Esophagus muscularis mucosa (tissue), 4 donors: Measurements from ENCODE around the gene SLC38A7. TPM values are rescaled to one million over a fixed set of nuclear protein-coding genes. Genes with fewer than 3 reads are reported as not detected.
A peak's percentile ranks its signal among the peaks of the same experiment; 100 is the strongest.
"Not testable (repeated sequence)": the region's sequence is repeated elsewhere in the genome, so short reads cannot be mapped to it uniquely, and the experiment has no call there.

Experiments
- DNase-seq: peaks from one replicate; pipeline ENCODE4 v3.0.0-alpha.2; 2017; ENCODE audit errors: extremely low spot score
- H3K27ac ChIP-seq, 4 donors: fragments of 200-600 bp; sonication (generic); replicated peaks in 1 of 4; 1 replicate in 3 of 4; 2 replicates in 1 of 4; pipeline ENCODE4 v1.5.1; 2016 to 2019; ENCODE audit warnings: mild to moderate bottlenecking in 1 of 4
- H3K27me3 ChIP-seq, 4 donors: fragments of 200-600 bp; sonication (generic); one replicate each; pipeline versions ENCODE4 v1.5.1 to v1.6.0; 2016 to 2019
- H3K36me3 ChIP-seq, 4 donors: fragments of 200-600 bp; sonication (generic); one replicate each; pipeline ENCODE4 v1.5.1; 2016 to 2019
- H3K4me1 ChIP-seq, 4 donors: fragments of 200-600 bp; sonication (generic); one replicate each; pipeline ENCODE4 v1.5.1; 2016 to 2019
- H3K4me3 ChIP-seq, 4 donors: fragments of 200-600 bp; sonication (generic); 1 replicate in 2 of 4; 2 replicates in 2 of 4; pipeline ENCODE4 v1.5.1; 2016 to 2019; ENCODE audit warnings: mild to moderate bottlenecking in 4 of 4, moderate library complexity in 1 of 4
- H3K9me3 ChIP-seq, 4 donors: fragments of 200-600 bp; sonication (generic); 1 replicate in 3 of 4; 2 replicates in 1 of 4; pipeline ENCODE4 v1.5.1; 2016 to 2019
- CTCF ChIP-seq, 3 experiments: fragments of 200-600 bp in 2 of 3; fragments of 450-650 bp in 1 of 3; sonication (generic) in 2 of 3; IDR thresholded peaks; one replicate each; pipeline ENCODE4 v1.5.1; 2017 to 2019; ENCODE audit warnings: antibody characterized with exemption in 3 of 3, mild to moderate bottlenecking in 2 of 3, moderate library complexity in 1 of 3
- EP300 ChIP-seq: sonication (generic); formaldehyde crosslinking; IDR thresholded peaks from one replicate; pipeline ENCODE4 v1.6.1; 2017; ENCODE audit warnings: antibody characterized with exemption
- POLR2A ChIP-seq: fragments of 450-650 bp; IDR thresholded peaks from one replicate; pipeline ENCODE4 v1.6.1; 2017; ENCODE audit warnings: antibody characterized with exemption, moderate library complexity, mild to moderate bottlenecking, low read depth
- POLR2AphosphoS5 ChIP-seq, 2 donors: sonication (generic); formaldehyde crosslinking; IDR thresholded peaks; one replicate each; pipeline ENCODE4 v1.6.1; 2017; ENCODE audit warnings: antibody characterized with exemption in 2 of 2
- WGBS: methylation state at CpG from one replicate; pipeline ENCODE4 v1.1.5; 2018; 5-methylcytosine and 5-hydroxymethylcytosine counted together
- intact Hi-C: fragments of 100-400 bp; cut with DNase I; formaldehyde crosslinking; loops from one replicate; pipeline ENCODE4 v1.15.1; 2023
- total RNA-seq, 4 donors: library from RNA; depleted of rRNA; stranded (reverse); fragments of >200 nt; gene quantifications; one replicate each; pipeline versions ENCODE4 v1.1.0 to v1.2.1, GENCODE V29; 2016

SLC38A7 gene
- total RNA-seq, 4 donors from 2014 or later = 8.1 to 11.6 (median 10.3) TPM

GRCh38 chr16:58639230-58639629 is 45.3 kb downstream of the SLC38A7 start:
- intact Hi-C loops = no loop called here
- no peaks in the 10 kb centered on the region for H3K27me3 ChIP-seq
- 91% methylated on average over 4 of the region's 4 CpGs for WGBS

GRCh38 chr16:58638148-58639036 is 46.2 kb downstream of the SLC38A7 start:
- Histone ChIP-seq H3K9me3 (no peaks in the 10 kb centered on the region), H3K4me1 (no peaks in the 10 kb centered on the region), H3K27ac (no peak overlapping the region), H3K27me3 (no peaks in the 10 kb centered on the region), H3K4me3 (no peak overlapping the region), H3K36me3 (no peaks in the 10 kb centered on the region)
- DNase-seq = peak; percentile 37
- intact Hi-C loops = no loop called here
- 75% methylated on average over 8 of the region's 8 CpGs for WGBS
- TF ChIP-seq POLR2AphosphoS5 (IDR thresholded peaks at IDR 0.05) (no peak), EP300 (no peak), POLR2A (no peak), CTCF (IDR thresholded peaks at IDR 0.05) (peak in 1 of 3 experiments; percentile 18)

More at GRCh38 chr16:58639230-58639629, 45.3 kb downstream of the SLC38A7 start:
- no peak for DNase-seq
- no peak for TF ChIP-seq EP300
- TF ChIP-seq POLR2A = no peak
- Histone ChIP-seq H3K4me1 (no peaks in the 10 kb centered on the region), H3K9me3 (no peaks in the 10 kb centered on the region), H3K27ac (no peak overlapping the region), H3K36me3 (no peaks in the 10 kb centered on the region), H3K4me3 (no peak overlapping the region)

GRCh38 chr16:58637021-58637420 is 47.5 kb downstream of the SLC38A7 start:
- H3K4me1 ChIP-seq, DNase-seq, H3K9me3 ChIP-seq, H3K27ac ChIP-seq, H3K36me3 ChIP-seq, H3K27me3 ChIP-seq, intact Hi-C loops, H3K4me3 ChIP-seq: not testable (repeated sequence)
- WGBS = 95% methylated on average over 6 of the region's 6 CpGs

- H3K36me3 ChIP-seq = no peaks in the 10 kb centered on the region
- DNase-seq = no peak
- H3K27ac ChIP-seq = no peak overlapping the region
- intact Hi-C loops = no loop called here
- no peaks in the 10 kb centered on the region for H3K27me3 ChIP-seq
- WGBS = 91% methylated on average over 4 of the region's 4 CpGs
- no peaks in the 10 kb centered on the region for H3K9me3 ChIP-seq
- TF ChIP-seq POLR2AphosphoS5 (IDR thresholded peaks at IDR 0.05) (no peak), POLR2A (no peak), EP300 (no peak), CTCF (IDR thresholded peaks at IDR 0.05) (no peak)
- no peaks in the 10 kb centered on the region for H3K4me1 ChIP-seq
- no peak overlapping the region for H3K4me3 ChIP-seq
Observed at GRCh38 chr16:58636466-58636865, 48.1 kb downstream of the SLC38A7 start.

GRCh38 chr16:58635502-58635901 is 49.1 kb downstream of the SLC38A7 start:
- Histone ChIP-seq H3K27me3 (no peaks in the 10 kb centered on the region), H3K9me3 (no peaks in the 10 kb centered on the region), H3K4me3 (no peak overlapping the region), H3K27ac (no peak overlapping the region), H3K36me3 (no peaks in the 10 kb centered on the region), H3K4me1 (peaks cover 0 to 4% (median 3%) of the 10 kb centered on the region in 4 donors)
- no peak for DNase-seq
- intact Hi-C loops = no loop called here
- whole genome bisulfite sequencing = 87% methylated on average over 4 of the region's 4 CpGs
- no peak for TF ChIP-seq POLR2A
- TF ChIP-seq POLR2AphosphoS5 (IDR thresholded peaks at IDR 0.05) = no peak
- no peak for TF ChIP-seq EP300
- TF ChIP-seq CTCF (IDR thresholded peaks at IDR 0.05) = no peak
